HepG2 (cell line): ENCODE measurements around the gene TOB1. TPM values are rescaled to one million over a fixed set of nuclear protein-coding genes. Genes with fewer than 3 reads are reported as not detected.

Source experiments
- BRD4 ChIP-seq: sonication (generic); formaldehyde crosslinking; IDR thresholded peaks from 2 replicates; pipeline ENCODE4 v1.4.0; 2020; ENCODE audit warnings: missing genetic modification reagents
- CBX5 ChIP-seq: sonication (generic); formaldehyde crosslinking; IDR thresholded peaks from 2 replicates; pipeline ENCODE4 v1.4.0; 2020; ENCODE audit warnings: missing genetic modification reagents, borderline replicate concordance
- HIVEP1 ChIP-seq: sonication (generic); formaldehyde crosslinking; IDR thresholded peaks from 2 replicates; pipeline ENCODE4 v1.4.0; 2020; ENCODE audit warnings: mild to moderate bottlenecking, missing genetic modification reagents
- HNRNPLL ChIP-seq: fragments of 200-400 bp; formaldehyde crosslinking; IDR thresholded peaks from 2 replicates; pipeline ENCODE4 v1.6.1; 2017; ENCODE audit warnings: mild to moderate bottlenecking, low read depth, low read length; ENCODE audit not compliant: poor library complexity, severe bottlenecking
- KDM2A ChIP-seq: sonication (generic); formaldehyde crosslinking; IDR thresholded peaks from 2 replicates; pipeline ENCODE4 v1.4.0; 2020; ENCODE audit warnings: low read depth, missing genetic modification reagents, borderline replicate concordance
- MED8 ChIP-seq: sonication (generic); formaldehyde crosslinking; IDR thresholded peaks from 2 replicates; pipeline ENCODE4 v1.8.1; 2023; ENCODE audit warnings: mild to moderate bottlenecking, missing genetic modification reagents; ENCODE audit not compliant: insufficient replicate concordance
- MLX ChIP-seq: IDR thresholded peaks from 2 replicates; pipeline ENCODE4 v1.6.1; 2016
- PATZ1 ChIP-seq: sonication (generic); formaldehyde crosslinking; IDR thresholded peaks from 2 replicates; pipeline ENCODE4 v1.4.0; 2020; ENCODE audit warnings: missing genetic modification reagents
- PBX2 ChIP-seq: IDR thresholded peaks from 2 replicates; pipeline ENCODE4 v1.6.1; 2016; ENCODE audit warnings: control low read depth
- PHF8 ChIP-seq: sonication (generic); formaldehyde crosslinking; IDR thresholded peaks from 2 replicates; pipeline ENCODE4 v1.5.0; 2020; ENCODE audit warnings: missing genetic modification reagents
- POLR2A ChIP-seq, 2 experiments: IDR thresholded peaks; 2 replicates each; pipeline ENCODE4 v1.6.1; 2011; ENCODE audit warnings: low read depth in 2 of 2, low read length in 2 of 2, mild to moderate bottlenecking in 1 of 2, moderate library complexity in 1 of 2; ENCODE audit not compliant: insufficient read depth in 1 of 2
- POLR2G ChIP-seq: fragments of 200-400 bp; formaldehyde crosslinking; IDR thresholded peaks from 2 replicates; pipeline ENCODE4 v1.6.1; 2018; ENCODE audit warnings: mild to moderate bottlenecking, low read depth, low read length, moderate library complexity
- REPIN1 ChIP-seq: sonication (generic); formaldehyde crosslinking; IDR thresholded peaks from 2 replicates; pipeline ENCODE4 v1.8.0; 2022; ENCODE audit warnings: missing genetic modification reagents, low read depth, mild to moderate bottlenecking, borderline replicate concordance
- SAP130 ChIP-seq: IDR thresholded peaks from 2 replicates; pipeline ENCODE4 v1.6.1; 2016; ENCODE audit warnings: low read depth
- SOX6 ChIP-seq, 2 experiments: fragments of 450-650 bp in 1 of 2; sonication (generic) in 1 of 2; formaldehyde crosslinking in 1 of 2; IDR thresholded peaks; 2 replicates each; pipeline versions ENCODE4 v1.4.0 to v1.6.1; 2017 to 2020; ENCODE audit warnings: antibody characterized with exemption in 1 of 2, mild to moderate bottlenecking in 1 of 2, missing genetic modification reagents in 1 of 2
- SYNCRIP ChIP-seq: fragments of 200-400 bp; formaldehyde crosslinking; IDR thresholded peaks from 2 replicates; pipeline ENCODE4 v1.6.1; 2018; ENCODE audit warnings: mild to moderate bottlenecking, low read depth, low read length; ENCODE audit not compliant: insufficient read depth
- ZBTB7A ChIP-seq: sonication (generic); formaldehyde crosslinking; IDR thresholded peaks from 2 replicates; pipeline ENCODE4 v1.8.0; 2022; ENCODE audit warnings: mild to moderate bottlenecking, missing genetic modification reagents
- ZFAT ChIP-seq: sonication (generic); formaldehyde crosslinking; conservative IDR thresholded peaks from 2 replicates; pipeline ENCODE4 v1.8.1; 2023; ENCODE audit warnings: missing genetic modification reagents, inconsistent platforms
- ZFP82 ChIP-seq: sonication (generic); formaldehyde crosslinking; IDR thresholded peaks from 2 replicates; pipeline ENCODE4 v1.5.1; 2020; ENCODE audit warnings: mild to moderate bottlenecking, missing genetic modification reagents, borderline replicate concordance
- ZNF12 ChIP-seq: sonication (generic); formaldehyde crosslinking; IDR thresholded peaks from 2 replicates; pipeline ENCODE4 v1.5.0; 2020; ENCODE audit warnings: missing genetic modification reagents
- ZNF121 ChIP-seq: sonication (generic); formaldehyde crosslinking; IDR thresholded peaks from 2 replicates; pipeline ENCODE4 v1.5.0; 2020; ENCODE audit warnings: mild to moderate bottlenecking, missing genetic modification reagents
- ZNF136 ChIP-seq: sonication (generic); formaldehyde crosslinking; IDR thresholded peaks from 2 replicates; pipeline ENCODE4 v1.8.1; 2022; ENCODE audit warnings: low read depth, mild to moderate bottlenecking, moderate library complexity, missing genetic modification reagents
- ZNF292 ChIP-seq: sonication (generic); formaldehyde crosslinking; IDR thresholded peaks from 2 replicates; pipeline ENCODE4 v1.8.1; 2022; ENCODE audit warnings: mild to moderate bottlenecking, low read depth, missing genetic modification reagents, borderline replicate concordance
- ZNF414 ChIP-seq: sonication (generic); formaldehyde crosslinking; IDR thresholded peaks from 2 replicates; pipeline ENCODE4 v1.5.0; 2020; ENCODE audit warnings: missing genetic modification reagents
- ZNF547 ChIP-seq: sonication (generic); formaldehyde crosslinking; IDR thresholded peaks from 2 replicates; pipeline ENCODE4 v1.5.1; 2020; ENCODE audit warnings: mild to moderate bottlenecking, missing genetic modification reagents
- ZNF607 ChIP-seq: sonication (generic); formaldehyde crosslinking; IDR thresholded peaks from 2 replicates; pipeline ENCODE4 v1.5.1; 2020; ENCODE audit warnings: missing genetic modification reagents, mild to moderate bottlenecking, borderline replicate concordance
- polyA plus RNA-seq, 8 experiments: library from polyadenylated mRNA; depleted of rRNA in 3 of 8; stranded (reverse) in 7 of 8; unstranded in 1 of 8; fragments of >200 nt; fragmentation: Illumina TruSeq in 4 of 8; extraction: Trizol in 4 of 8; gene quantifications; 2 replicates each; pipeline versions ENCODE4 v1.2.1 to v1.2.3, GENCODE V29; 2011 to 2016; ENCODE audit warnings: low read depth in 4 of 8, missing spikeins in 1 of 8, mixed read lengths in 1 of 8; ENCODE audit not compliant: insufficient read depth in 1 of 8
- total RNA-seq, 5 experiments: library from RNA; depleted of rRNA; stranded (reverse); fragments of >200 nt; fragmentation: Illumina TruSeq; extraction: Trizol; gene quantifications; 2 replicates each; pipeline ENCODE4 v1.2.3, GENCODE V29; 2016; ENCODE audit warnings: low read depth in 1 of 5

Gene TOB1
- total and polyA plus RNA-seq, 2 of the 13 experiments (the other 11 are each of a cell fraction or from before 2014, with no cell fraction given): 21.9 to 57.7 TPM

GRCh38 chr17:50844117-50844700, 21.9 kb downstream of the TOB1 start (continued):
- TF ChIP-seq ZNF547 (CRISPR knock-in tag): 0 out of 2 replicates have a peak, but pooled peaks have one; percentile 29
- TF ChIP-seq ZNF292 (CRISPR knock-in tag): peak; percentile 95; the same call in 1 of the 2 replicates
- TF ChIP-seq PHF8: peak; percentile 42; the same call in 1 of the 2 replicates
- TF ChIP-seq KDM2A: peak; percentile 57
- TF ChIP-seq BRD4: 0 out of 2 replicates have a peak, but pooled peaks have one; percentile 62
- TF ChIP-seq HIVEP1: peak; percentile 98
- TF ChIP-seq POLR2A (IDR thresholded peaks at IDR 0.05; ENCODE audit: insufficient read depth in 1 of 2, low read depth in 2 of 2, low read length in 2 of 2): peak in 1 of 2 experiments; percentile 47; a peak in 1 of 4 replicates
- TF ChIP-seq SAP130: peak; percentile 83
- peak; percentile 67; the same call in 1 of the 2 replicates for TF ChIP-seq ZNF121
- TF ChIP-seq POLR2G: peak; percentile 66
- TF ChIP-seq MLX: peak; percentile 73; the same call in 1 of the 2 replicates
- TF ChIP-seq PATZ1 (CRISPR knock-in tag): peak; percentile 95
- no peak for TF ChIP-seq SYNCRIP
- peak; percentile 67; the same call in 1 of the 2 replicates for TF ChIP-seq ZNF414
- no peak for TF ChIP-seq PBX2 (CRISPR knock-in tag)
- peak; percentile 29; the same call in 1 of the 2 replicates for TF ChIP-seq CBX5 (CRISPR knock-in tag)
- TF ChIP-seq SOX6 (IDR thresholded peaks at IDR 0.05): no peak
- peak; percentile 95 for TF ChIP-seq SOX6 (CRISPR knock-in tag; IDR thresholded peaks at IDR 0.05)
- peak; percentile 43; the same call in 1 of the 2 replicates for TF ChIP-seq ZNF136 (CRISPR knock-in tag)
- TF ChIP-seq ZFAT (CRISPR knock-in tag): no peak
- TF ChIP-seq ZBTB7A: peak; percentile 74; the same call in 1 of the 2 replicates
- TF ChIP-seq REPIN1 (CRISPR knock-in tag): peak; percentile 68; the same call in 1 of the 2 replicates
- TF ChIP-seq ZNF12 (CRISPR knock-in tag): peak; percentile 66; the same call in 1 of the 2 replicates
- TF ChIP-seq MED8 (CRISPR knock-in tag): peak; percentile 44
- peak; percentile 63 for TF ChIP-seq HNRNPLL
- TF ChIP-seq ZFP82: no peak
- 0 out of 2 replicates have a peak, but pooled peaks have one; percentile 33 for TF ChIP-seq ZNF607 (CRISPR knock-in tag)
